Measurements from ENCODE around the gene PTPRM.

GRCh38 chr18:7633171-7633570 lies 66.1 kb downstream of the PTPRM start:
- TF ChIP-seq SUZ12 (IDR thresholded peaks at IDR 0.05; ENCODE audit: extremely low read depth, insufficient read depth, insufficient read length) = no peak
- TF ChIP-seq YY1 (IDR thresholded peaks at IDR 0.05; ENCODE audit: insufficient read depth, insufficient read length) = no peak
